ENCODE results near the gene MAP7.

The MAP7 gene

DNA sequence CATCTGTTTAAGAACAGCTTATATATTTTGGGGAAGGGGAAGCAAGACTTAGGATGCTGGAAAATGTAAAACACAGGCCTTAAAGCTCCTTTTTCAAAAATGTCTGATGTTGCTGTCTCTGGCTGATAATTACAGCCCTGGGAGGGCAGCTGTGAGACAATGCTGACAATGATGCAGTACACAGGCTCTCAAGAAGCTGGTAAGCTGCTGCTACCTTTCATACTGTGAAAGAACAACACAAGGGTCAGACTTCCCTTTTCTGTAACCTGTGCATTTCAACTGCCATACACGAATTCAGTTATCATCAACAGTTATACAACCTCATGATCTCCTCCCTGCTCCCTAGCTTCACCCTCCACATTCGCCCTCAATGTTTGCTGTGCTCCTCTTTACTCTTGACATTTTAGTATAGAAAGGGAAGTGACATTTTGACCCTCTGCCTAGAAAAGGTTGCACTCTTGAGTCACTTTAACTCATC, 25.2 kb downstream of the MAP7 start:
- H3K27ac ChIP-seq (ENCODE audit: low read depth, low read length) = no peak overlapping the region
- H3K4me1 ChIP-seq (ENCODE audit: control insufficient read depth, insufficient read depth, low read length) = peaks cover 3% of the 10 kb centered on the region
- no peak overlapping the region for H3K4me3 ChIP-seq (ENCODE audit: low read length)

GRCh38 chr6:136524339-136524935, 25.8 kb downstream of the MAP7 start:
- H3K4me1 ChIP-seq (ENCODE audit: control insufficient read depth, insufficient read depth, low read length) = peaks cover 3% of the 10 kb centered on the region
- no peak overlapping the region for H3K9ac ChIP-seq (ENCODE audit: low read length)
- H3K27ac ChIP-seq (ENCODE audit: low read depth, low read length) = no peak overlapping the region
- no peaks in the 10 kb centered on the region for H3K27me3 ChIP-seq (ENCODE audit: control insufficient read depth, insufficient read depth, low read length)
- no peaks in the 10 kb centered on the region for H3K36me3 ChIP-seq (ENCODE audit: control insufficient read depth, insufficient read depth, low read length)
- H3K4me3 ChIP-seq (ENCODE audit: low read length) = no peak overlapping the region

More for the DNA sequence above, 25.2 kb downstream of the MAP7 start:
- Histone ChIP-seq H3K36me3 (ENCODE audit: control insufficient read depth, insufficient read depth, low read length) (no peaks in the 10 kb centered on the region), H3K27me3 (ENCODE audit: control insufficient read depth, insufficient read depth, low read length) (no peaks in the 10 kb centered on the region), H3K9ac (ENCODE audit: low read length) (no peak overlapping the region)

- Histone ChIP-seq H3K27ac (ENCODE audit: low read depth, low read length) (no peak overlapping the region), H3K27me3 (ENCODE audit: control insufficient read depth, insufficient read depth, low read length) (no peaks in the 10 kb centered on the region), H3K4me3 (ENCODE audit: low read length) (no peak overlapping the region), H3K9ac (ENCODE audit: low read length) (no peak overlapping the region), H3K4me1 (ENCODE audit: control insufficient read depth, insufficient read depth, low read length) (peaks cover 3% of the 10 kb centered on the region), H3K36me3 (ENCODE audit: control insufficient read depth, insufficient read depth, low read length) (no peaks in the 10 kb centered on the region)
Observed at GRCh38 chr6:136523196-136523595, 27.0 kb downstream of the MAP7 start.

DNA sequence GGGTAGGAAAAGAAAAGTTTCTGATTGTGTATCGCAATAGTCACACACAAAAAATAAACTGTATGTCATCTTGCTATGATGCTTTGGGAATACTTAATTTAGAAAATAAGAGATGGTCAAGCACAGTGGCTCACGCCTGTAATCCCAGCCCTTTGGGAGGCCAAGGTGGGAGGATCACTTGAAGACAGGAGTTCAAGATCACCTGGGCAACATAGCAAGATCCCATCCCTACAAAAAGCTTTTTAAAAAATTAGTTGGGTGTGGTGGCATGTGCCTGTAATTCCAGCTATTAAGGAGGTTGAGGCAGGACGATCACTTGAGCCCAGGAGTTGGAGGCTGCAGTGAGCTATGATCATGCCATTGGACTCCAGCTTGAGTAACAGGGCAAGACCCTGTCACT, 27.6 kb downstream of the MAP7 start:
- H3K27ac ChIP-seq (ENCODE audit: low read depth, low read length) = no peak overlapping the region

DNA sequence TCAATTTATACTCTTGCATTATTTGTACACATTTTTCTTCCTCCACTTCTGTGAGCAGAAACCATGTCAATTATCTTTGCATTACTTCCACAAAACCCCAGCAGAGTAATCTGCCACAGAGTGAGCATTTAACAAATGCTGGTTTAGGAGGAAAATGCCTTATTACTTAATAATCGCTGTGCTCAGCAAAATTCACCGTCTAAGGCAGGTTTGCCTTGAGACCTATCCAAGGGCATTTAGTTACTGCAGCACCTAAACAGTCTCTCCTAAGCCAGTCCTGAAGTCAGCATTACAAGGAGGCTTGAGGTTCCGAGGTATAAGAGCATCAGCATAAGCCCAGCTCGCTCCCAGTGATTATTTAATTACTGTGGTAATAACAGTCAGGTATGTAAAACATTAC, 28.3 kb downstream of the MAP7 start:
- H3K27ac ChIP-seq (ENCODE audit: low read depth, low read length) = no peak overlapping the region
- H3K36me3 ChIP-seq (ENCODE audit: control insufficient read depth, insufficient read depth, low read length) = no peaks in the 10 kb centered on the region
- no peaks in the 10 kb centered on the region for H3K27me3 ChIP-seq (ENCODE audit: control insufficient read depth, insufficient read depth, low read length)
- H3K4me3 ChIP-seq (ENCODE audit: low read length) = no peak overlapping the region
- peaks cover 3% of the 10 kb centered on the region for H3K4me1 ChIP-seq (ENCODE audit: control insufficient read depth, insufficient read depth, low read length)
- no peak overlapping the region for H3K9ac ChIP-seq (ENCODE audit: low read length)

More for the DNA sequence above, 27.6 kb downstream of the MAP7 start:
- peaks cover 3% of the 10 kb centered on the region for H3K4me1 ChIP-seq (ENCODE audit: control insufficient read depth, insufficient read depth, low read length)
- no peaks in the 10 kb centered on the region for H3K36me3 ChIP-seq (ENCODE audit: control insufficient read depth, insufficient read depth, low read length)
- H3K9ac ChIP-seq (ENCODE audit: low read length) = no peak overlapping the region
- no peak overlapping the region for H3K4me3 ChIP-seq (ENCODE audit: low read length)
- H3K27me3 ChIP-seq (ENCODE audit: control insufficient read depth, insufficient read depth, low read length) = no peaks in the 10 kb centered on the region

GRCh38 chr6:136521427-136521826, 28.8 kb downstream of the MAP7 start:
- H3K4me3 ChIP-seq (ENCODE audit: low read length) = no peak overlapping the region
- no peak overlapping the region for H3K27ac ChIP-seq (ENCODE audit: low read depth, low read length)
- peaks cover under 1% of the 10 kb centered on the region for H3K4me1 ChIP-seq (ENCODE audit: control insufficient read depth, insufficient read depth, low read length)
- no peak overlapping the region for H3K9ac ChIP-seq (ENCODE audit: low read length)
- H3K27me3 ChIP-seq (ENCODE audit: control insufficient read depth, insufficient read depth, low read length) = no peaks in the 10 kb centered on the region
- no peaks in the 10 kb centered on the region for H3K36me3 ChIP-seq (ENCODE audit: control insufficient read depth, insufficient read depth, low read length)

GRCh38 chr6:136520517-136520916, 29.7 kb downstream of the MAP7 start:
- Histone ChIP-seq H3K4me1 (ENCODE audit: control insufficient read depth, insufficient read depth, low read length) (no peaks in the 10 kb centered on the region), H3K9ac (ENCODE audit: low read length) (no peak overlapping the region), H3K27ac (ENCODE audit: low read depth, low read length) (no peak overlapping the region), H3K27me3 (ENCODE audit: control insufficient read depth, insufficient read depth, low read length) (no peaks in the 10 kb centered on the region), H3K36me3 (ENCODE audit: control insufficient read depth, insufficient read depth, low read length) (no peaks in the 10 kb centered on the region), H3K4me3 (ENCODE audit: low read length) (no peak overlapping the region)

DNA sequence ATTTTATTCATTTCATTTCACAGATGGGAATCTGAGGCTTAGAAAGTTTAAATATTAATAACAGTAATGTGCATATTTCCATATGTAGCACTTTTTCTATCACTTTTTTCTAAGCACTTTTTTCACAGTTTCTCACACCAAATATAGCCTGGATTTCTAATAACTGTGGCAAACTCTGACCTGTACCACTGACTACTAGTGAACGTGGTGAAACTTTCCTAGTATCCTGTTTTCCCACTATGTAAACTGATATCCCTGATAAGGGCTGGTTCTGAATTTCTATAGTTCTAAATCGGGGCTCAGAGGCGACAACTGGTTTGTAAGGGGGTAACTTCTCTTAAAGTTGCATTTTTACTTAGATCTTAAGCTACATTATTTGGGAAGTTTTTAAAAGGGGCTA, 32.6 kb downstream of the MAP7 start:
- H3K9ac ChIP-seq (ENCODE audit: low read length) = no peak overlapping the region
- H3K4me3 ChIP-seq (ENCODE audit: low read length) = no peak overlapping the region
- no peaks in the 10 kb centered on the region for H3K27me3 ChIP-seq (ENCODE audit: control insufficient read depth, insufficient read depth, low read length)
- H3K4me1 ChIP-seq (ENCODE audit: control insufficient read depth, insufficient read depth, low read length) = no peaks in the 10 kb centered on the region
- no peak overlapping the region for H3K27ac ChIP-seq (ENCODE audit: low read depth, low read length)
- no peaks in the 10 kb centered on the region for H3K36me3 ChIP-seq (ENCODE audit: control insufficient read depth, insufficient read depth, low read length)

GRCh38 chr6:136517002-136517401, 33.2 kb downstream of the MAP7 start:
- no peaks in the 10 kb centered on the region for H3K27me3 ChIP-seq (ENCODE audit: control insufficient read depth, insufficient read depth, low read length)
- no peak overlapping the region for H3K27ac ChIP-seq (ENCODE audit: low read depth, low read length)
- no peak overlapping the region for H3K4me3 ChIP-seq (ENCODE audit: low read length)
- H3K36me3 ChIP-seq (ENCODE audit: control insufficient read depth, insufficient read depth, low read length) = no peaks in the 10 kb centered on the region
- H3K4me1 ChIP-seq (ENCODE audit: control insufficient read depth, insufficient read depth, low read length) = no peaks in the 10 kb centered on the region
- no peak overlapping the region for H3K9ac ChIP-seq (ENCODE audit: low read length)

DNA sequence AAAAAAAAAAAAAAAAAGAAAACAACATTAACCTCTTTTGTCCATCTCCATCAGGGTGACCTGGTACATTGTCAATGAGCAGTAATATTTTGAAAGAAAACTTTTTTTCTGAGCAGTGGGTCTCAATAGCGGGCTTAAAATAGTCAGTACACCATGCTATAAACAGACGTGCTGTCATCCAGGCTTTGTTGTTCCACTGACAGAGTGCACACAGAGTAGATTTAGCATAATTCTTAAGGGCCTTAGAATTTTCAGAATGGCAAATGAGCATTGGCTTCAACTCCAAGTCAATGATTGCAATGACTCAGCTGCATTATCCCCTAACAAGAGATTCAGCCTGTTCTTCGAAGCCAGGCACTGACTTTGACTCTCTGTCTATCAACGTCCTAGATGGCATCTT, 35.6 kb downstream of the MAP7 start:
- no peak overlapping the region for H3K9ac ChIP-seq (ENCODE audit: low read length)
- H3K27me3 ChIP-seq (ENCODE audit: control insufficient read depth, insufficient read depth, low read length) = no peaks in the 10 kb centered on the region
- H3K4me3 ChIP-seq (ENCODE audit: low read length) = no peak overlapping the region
- H3K27ac ChIP-seq (ENCODE audit: low read depth, low read length) = no peak overlapping the region
- no peaks in the 10 kb centered on the region for H3K36me3 ChIP-seq (ENCODE audit: control insufficient read depth, insufficient read depth, low read length)
- no peaks in the 10 kb centered on the region for H3K4me1 ChIP-seq (ENCODE audit: control insufficient read depth, insufficient read depth, low read length)

GRCh38 chr6:136511926-136512325, 38.3 kb downstream of the MAP7 start:
- Histone ChIP-seq H3K36me3 (ENCODE audit: control insufficient read depth, insufficient read depth, low read length) (no peaks in the 10 kb centered on the region), H3K27ac (ENCODE audit: low read depth, low read length) (no peak overlapping the region), H3K27me3 (ENCODE audit: control insufficient read depth, insufficient read depth, low read length) (no peaks in the 10 kb centered on the region), H3K4me1 (ENCODE audit: control insufficient read depth, insufficient read depth, low read length) (no peaks in the 10 kb centered on the region), H3K9ac (ENCODE audit: low read length) (no peak overlapping the region), H3K4me3 (ENCODE audit: low read length) (no peak overlapping the region)

DNA sequence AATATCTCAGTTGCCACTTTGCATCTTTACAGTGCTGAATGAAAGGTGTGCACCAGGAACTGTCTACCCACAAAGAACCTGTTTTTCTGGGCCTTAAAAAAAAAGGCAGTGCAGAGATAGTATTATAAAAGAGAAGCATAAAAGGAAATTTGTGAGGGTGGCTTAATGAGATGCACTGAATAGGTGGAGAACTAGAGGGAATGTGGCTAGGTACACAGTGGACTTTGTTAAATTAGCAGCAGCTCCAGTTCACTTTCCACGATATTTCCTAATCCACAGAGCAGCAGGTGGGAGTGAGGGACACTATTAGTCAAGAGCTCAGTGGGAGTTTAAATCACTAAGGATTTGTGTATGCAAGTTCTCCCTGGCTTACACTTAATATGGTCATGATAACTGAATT, 38.8 kb downstream of the MAP7 start:
- no peak overlapping the region for H3K9ac ChIP-seq (ENCODE audit: low read length)
- no peaks in the 10 kb centered on the region for H3K4me1 ChIP-seq (ENCODE audit: control insufficient read depth, insufficient read depth, low read length)
- H3K36me3 ChIP-seq (ENCODE audit: control insufficient read depth, insufficient read depth, low read length) = no peaks in the 10 kb centered on the region
- H3K4me3 ChIP-seq (ENCODE audit: low read length) = no peak overlapping the region
- H3K27me3 ChIP-seq (ENCODE audit: control insufficient read depth, insufficient read depth, low read length) = no peaks in the 10 kb centered on the region
- no peak overlapping the region for H3K27ac ChIP-seq (ENCODE audit: low read depth, low read length)

DNA sequence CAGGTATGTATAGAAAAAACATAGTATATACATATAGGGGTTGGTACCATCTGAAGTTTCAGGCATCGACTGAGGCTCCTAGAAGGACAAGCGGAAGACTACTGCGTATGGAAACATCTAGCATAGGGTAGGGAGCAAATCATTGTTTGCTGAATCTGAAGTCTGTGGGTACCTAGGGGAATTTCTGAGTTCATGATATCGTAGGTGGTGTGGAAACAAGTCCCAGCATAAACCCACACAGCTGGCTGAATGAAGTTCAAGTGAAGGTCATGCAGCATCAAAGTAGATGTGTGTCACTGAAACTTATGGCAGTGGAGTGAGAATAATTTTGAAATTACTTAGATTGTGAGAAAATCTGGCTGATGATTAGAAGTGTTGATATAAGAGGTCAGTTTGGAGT, 39.4 kb downstream of the MAP7 start:
- Histone ChIP-seq H3K4me1 (ENCODE audit: control insufficient read depth, insufficient read depth, low read length) (no peaks in the 10 kb centered on the region), H3K9ac (ENCODE audit: low read length) (no peak overlapping the region), H3K27me3 (ENCODE audit: control insufficient read depth, insufficient read depth, low read length) (no peaks in the 10 kb centered on the region), H3K27ac (ENCODE audit: low read depth, low read length) (no peak overlapping the region), H3K4me3 (ENCODE audit: low read length) (no peak overlapping the region), H3K36me3 (ENCODE audit: control insufficient read depth, insufficient read depth, low read length) (no peaks in the 10 kb centered on the region)

Data from rectal smooth muscle tissue (tissue), 1 donor.